Measurements from ENCODE around the gene DACT3. TPM values are rescaled to one million over a fixed set of nuclear protein-coding genes. Genes with fewer than 3 reads are reported as not detected.

The DACT3 gene, protein sequence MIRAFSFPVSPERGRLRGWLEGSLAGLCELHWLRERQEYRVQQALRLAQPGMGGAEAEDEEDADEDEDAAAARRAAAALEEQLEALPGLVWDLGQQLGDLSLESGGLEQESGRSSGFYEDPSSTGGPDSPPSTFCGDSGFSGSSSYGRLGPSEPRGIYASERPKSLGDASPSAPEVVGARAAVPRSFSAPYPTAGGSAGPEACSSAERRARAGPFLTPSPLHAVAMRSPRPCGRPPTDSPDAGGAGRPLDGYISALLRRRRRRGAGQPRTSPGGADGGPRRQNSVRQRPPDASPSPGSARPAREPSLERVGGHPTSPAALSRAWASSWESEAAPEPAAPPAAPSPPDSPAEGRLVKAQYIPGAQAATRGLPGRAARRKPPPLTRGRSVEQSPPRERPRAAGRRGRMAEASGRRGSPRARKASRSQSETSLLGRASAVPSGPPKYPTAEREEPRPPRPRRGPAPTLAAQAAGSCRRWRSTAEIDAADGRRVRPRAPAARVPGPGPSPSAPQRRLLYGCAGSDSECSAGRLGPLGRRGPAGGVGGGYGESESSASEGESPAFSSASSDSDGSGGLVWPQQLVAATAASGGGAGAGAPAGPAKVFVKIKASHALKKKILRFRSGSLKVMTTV
- polyA plus RNA-seq (2012; rRNA removed), result 9.5 and 10.6 TPM in 2 replicates
- 6.9 and 8.6 TPM in 2 replicates for polyA plus RNA-seq (2012; cell fraction: cytosol; rRNA removed)
- polyA plus RNA-seq (2012; cell fraction: nucleus; rRNA removed), result 7.0 and 8.3 TPM in 2 replicates

DNA sequence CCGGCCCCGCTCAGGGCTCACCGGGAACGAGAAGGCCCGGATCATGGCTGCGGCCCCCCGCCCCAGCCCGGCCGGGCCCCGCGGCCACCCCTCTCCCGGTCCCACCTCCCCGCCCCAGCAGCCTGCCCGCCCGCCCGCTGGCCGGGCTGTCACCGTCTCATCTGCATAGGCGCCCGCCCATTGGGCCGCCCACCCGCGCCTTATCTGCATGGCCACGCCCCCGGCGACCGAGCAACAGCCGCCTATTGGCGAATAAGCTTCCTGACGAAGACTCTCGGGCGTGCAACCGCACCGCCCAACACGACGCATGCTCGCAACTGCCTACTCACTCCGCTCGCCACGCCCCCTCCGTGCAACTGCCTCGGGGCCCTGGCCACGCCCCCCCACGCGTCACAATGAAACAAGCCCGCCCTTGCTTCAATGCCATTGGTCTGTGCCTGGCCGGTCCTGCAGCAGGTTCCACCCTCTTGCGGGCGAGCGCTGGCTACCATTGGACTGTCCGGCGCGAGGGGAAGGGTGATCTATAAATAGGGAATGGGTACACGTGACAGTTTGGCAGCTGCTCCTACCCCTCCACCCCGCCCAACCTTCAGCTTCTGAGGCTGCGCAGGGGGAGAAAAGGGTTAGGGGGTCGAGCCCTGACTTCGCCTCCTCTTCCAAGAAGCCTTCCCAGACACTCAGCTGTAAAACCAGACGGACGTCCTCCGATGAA, at the start of gene DACT3:
DACT3 (minus strand) TSS at position 163 of the 712 bp plus-strand sequence; CDS start at position 45, 118 bp downstream.
- Histone ChIP-seq H3K27ac (ENCODE audit: low read depth in 2 of 2, low read length in 1 of 2) (peak within 1 kb of the TSS; percentile 52 to 84; a peak in 3 of 4 replicates), H2AFZ (ENCODE audit: low read depth) (peak within 1 kb of the TSS; percentile 84), H3K9ac (peak within 1 kb of the TSS; percentile 56; the same call in 1 of the 2 replicates), H3K9me2 (no peaks in the 10 kb centered on the region), H3K4me2 (peak within 1 kb of the TSS; percentile 90), H4K20me1 (ENCODE audit: insufficient read depth) (peaks cover 5% of the 10 kb centered on the region; the same call in 1 of the 2 replicates), H3K27me3 (ENCODE audit: insufficient read depth) (no peaks in the 10 kb centered on the region), H3K4me1 (ENCODE audit: control insufficient read depth in 1 of 2, insufficient read depth in 2 of 2, low read depth in 1 of 2, low read length in 1 of 2) (peaks cover 0 to 18% of the 10 kb centered on the region in 2 experiments; a peak in 1 of 4 replicates), H3K9me3 (no peaks in the 10 kb centered on the region), H3F3A (replicated peaks; ENCODE audit: insufficient read depth) (peaks cover 17% of the 10 kb centered on the region), H3K4me3 (ENCODE audit: low read depth in 2 of 2, low read length in 1 of 2) (peak within 1 kb of the TSS; percentile 69 to 88), H3K36me3 (replicated peaks in 1 of 2; ENCODE audit: control insufficient read depth in 1 of 2, insufficient read depth in 2 of 2, low read length in 1 of 2) (peaks cover 0 to 3% of the 10 kb centered on the region in 2 experiments), H3K79me2 (ENCODE audit: insufficient read depth) (no peaks in the 10 kb centered on the region; the same call in 1 of the 2 replicates)
- CTCF ChIA-PET, result interaction anchor here (0.5 to 9.5 kb wide), 33 partner anchors 9 to 179 kb away, joined by 3 to 471 read pairs (median 6); partner anchors contain the start of genes CALM3, GNG8 and PTGIR
- POLR2A ChIA-PET, result interaction anchor here (0.9 to 4.0 kb wide), 7 partner anchors 26 to 60 kb away, joined by 4 to 31 read pairs (median 12); partner anchors contain the start of genes CALM3 and GNG8
- WGBS (ENCODE audit: low lambda C conversion rate), result 3% methylated on average over 20 of the region's 61 CpGs
- peak; percentile 96 for DNase-seq
- no peak for TF ChIP-seq JUND (IDR thresholded peaks at IDR 0.05)
- TF ChIP-seq FOXM1 (IDR thresholded peaks at IDR 0.05; ENCODE audit: low read depth), result no peak
- TF ChIP-seq RFX5 (IDR thresholded peaks at IDR 0.05; ENCODE audit: low read length), result peak; percentile 79
- peak; percentile 12 for TF ChIP-seq CHD2 (IDR thresholded peaks at IDR 0.05; ENCODE audit: low read length, partially characterized antibody)
- TF ChIP-seq EP300 (IDR thresholded peaks at IDR 0.05; ENCODE audit: borderline replicate concordance in 1 of 2, low read depth in 1 of 2, low read length in 1 of 2), result no peak
- no peak for TF ChIP-seq TCF12 (IDR thresholded peaks at IDR 0.05)
- TF ChIP-seq, protein P1, sequence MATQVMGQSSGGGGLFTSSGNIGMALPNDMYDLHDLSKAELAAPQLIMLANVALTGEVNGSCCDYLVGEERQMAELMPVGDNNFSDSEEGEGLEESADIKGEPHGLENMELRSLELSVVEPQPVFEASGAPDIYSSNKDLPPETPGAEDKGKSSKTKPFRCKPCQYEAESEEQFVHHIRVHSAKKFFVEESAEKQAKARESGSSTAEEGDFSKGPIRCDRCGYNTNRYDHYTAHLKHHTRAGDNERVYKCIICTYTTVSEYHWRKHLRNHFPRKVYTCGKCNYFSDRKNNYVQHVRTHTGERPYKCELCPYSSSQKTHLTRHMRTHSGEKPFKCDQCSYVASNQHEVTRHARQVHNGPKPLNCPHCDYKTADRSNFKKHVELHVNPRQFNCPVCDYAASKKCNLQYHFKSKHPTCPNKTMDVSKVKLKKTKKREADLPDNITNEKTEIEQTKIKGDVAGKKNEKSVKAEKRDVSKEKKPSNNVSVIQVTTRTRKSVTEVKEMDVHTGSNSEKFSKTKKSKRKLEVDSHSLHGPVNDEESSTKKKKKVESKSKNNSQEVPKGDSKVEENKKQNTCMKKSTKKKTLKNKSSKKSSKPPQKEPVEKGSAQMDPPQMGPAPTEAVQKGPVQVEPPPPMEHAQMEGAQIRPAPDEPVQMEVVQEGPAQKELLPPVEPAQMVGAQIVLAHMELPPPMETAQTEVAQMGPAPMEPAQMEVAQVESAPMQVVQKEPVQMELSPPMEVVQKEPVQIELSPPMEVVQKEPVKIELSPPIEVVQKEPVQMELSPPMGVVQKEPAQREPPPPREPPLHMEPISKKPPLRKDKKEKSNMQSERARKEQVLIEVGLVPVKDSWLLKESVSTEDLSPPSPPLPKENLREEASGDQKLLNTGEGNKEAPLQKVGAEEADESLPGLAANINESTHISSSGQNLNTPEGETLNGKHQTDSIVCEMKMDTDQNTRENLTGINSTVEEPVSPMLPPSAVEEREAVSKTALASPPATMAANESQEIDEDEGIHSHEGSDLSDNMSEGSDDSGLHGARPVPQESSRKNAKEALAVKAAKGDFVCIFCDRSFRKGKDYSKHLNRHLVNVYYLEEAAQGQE (IDR thresholded peaks at IDR 0.05; ENCODE audit: low read depth, low read length), result no peak
- no peak for TF ChIP-seq RAD21 (IDR thresholded peaks at IDR 0.05; ENCODE audit: low read length)
- no peak for TF ChIP-seq RCOR1 (IDR thresholded peaks at IDR 0.05; ENCODE audit: low read length)
- TF ChIP-seq MXI1 (IDR thresholded peaks at IDR 0.05; ENCODE audit: low read depth, low read length), result peak; percentile 87
- TF ChIP-seq, protein P2, sequence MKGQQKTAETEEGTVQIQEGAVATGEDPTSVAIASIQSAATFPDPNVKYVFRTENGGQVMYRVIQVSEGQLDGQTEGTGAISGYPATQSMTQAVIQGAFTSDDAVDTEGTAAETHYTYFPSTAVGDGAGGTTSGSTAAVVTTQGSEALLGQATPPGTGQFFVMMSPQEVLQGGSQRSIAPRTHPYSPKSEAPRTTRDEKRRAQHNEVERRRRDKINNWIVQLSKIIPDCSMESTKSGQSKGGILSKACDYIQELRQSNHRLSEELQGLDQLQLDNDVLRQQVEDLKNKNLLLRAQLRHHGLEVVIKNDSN (IDR thresholded peaks at IDR 0.05; ENCODE audit: borderline replicate concordance, low read depth), result peak; percentile 86
- TF ChIP-seq POLR2AphosphoS5 (IDR thresholded peaks at IDR 0.05; ENCODE audit: low read depth, low read length), result no peak
- TF ChIP-seq, protein P3, sequence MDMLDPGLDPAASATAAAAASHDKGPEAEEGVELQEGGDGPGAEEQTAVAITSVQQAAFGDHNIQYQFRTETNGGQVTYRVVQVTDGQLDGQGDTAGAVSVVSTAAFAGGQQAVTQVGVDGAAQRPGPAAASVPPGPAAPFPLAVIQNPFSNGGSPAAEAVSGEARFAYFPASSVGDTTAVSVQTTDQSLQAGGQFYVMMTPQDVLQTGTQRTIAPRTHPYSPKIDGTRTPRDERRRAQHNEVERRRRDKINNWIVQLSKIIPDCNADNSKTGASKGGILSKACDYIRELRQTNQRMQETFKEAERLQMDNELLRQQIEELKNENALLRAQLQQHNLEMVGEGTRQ (IDR thresholded peaks at IDR 0.05; ENCODE audit: borderline replicate concordance, low read depth, low read length), result peak; percentile 66; the same call in 1 of the 2 replicates
- no peak for TF ChIP-seq SMC3 (IDR thresholded peaks at IDR 0.05; ENCODE audit: low read depth, low read length)
- TF ChIP-seq, protein P4, sequence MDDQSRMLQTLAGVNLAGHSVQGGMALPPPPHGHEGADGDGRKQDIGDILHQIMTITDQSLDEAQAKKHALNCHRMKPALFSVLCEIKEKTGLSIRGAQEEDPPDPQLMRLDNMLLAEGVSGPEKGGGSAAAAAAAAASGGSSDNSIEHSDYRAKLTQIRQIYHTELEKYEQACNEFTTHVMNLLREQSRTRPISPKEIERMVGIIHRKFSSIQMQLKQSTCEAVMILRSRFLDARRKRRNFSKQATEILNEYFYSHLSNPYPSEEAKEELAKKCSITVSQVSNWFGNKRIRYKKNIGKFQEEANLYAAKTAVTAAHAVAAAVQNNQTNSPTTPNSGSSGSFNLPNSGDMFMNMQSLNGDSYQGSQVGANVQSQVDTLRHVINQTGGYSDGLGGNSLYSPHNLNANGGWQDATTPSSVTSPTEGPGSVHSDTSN (IDR thresholded peaks at IDR 0.05), result 0 out of 2 replicates have a peak, but pooled peaks have one; percentile 4
- no peak for TF ChIP-seq GATA2 (CRISPR knock-in tag; IDR thresholded peaks at IDR 0.05)
- TF ChIP-seq NRF1 (IDR thresholded peaks at IDR 0.05; ENCODE audit: low read depth, low read length), result peak; percentile 66
- TF ChIP-seq, protein P5, sequence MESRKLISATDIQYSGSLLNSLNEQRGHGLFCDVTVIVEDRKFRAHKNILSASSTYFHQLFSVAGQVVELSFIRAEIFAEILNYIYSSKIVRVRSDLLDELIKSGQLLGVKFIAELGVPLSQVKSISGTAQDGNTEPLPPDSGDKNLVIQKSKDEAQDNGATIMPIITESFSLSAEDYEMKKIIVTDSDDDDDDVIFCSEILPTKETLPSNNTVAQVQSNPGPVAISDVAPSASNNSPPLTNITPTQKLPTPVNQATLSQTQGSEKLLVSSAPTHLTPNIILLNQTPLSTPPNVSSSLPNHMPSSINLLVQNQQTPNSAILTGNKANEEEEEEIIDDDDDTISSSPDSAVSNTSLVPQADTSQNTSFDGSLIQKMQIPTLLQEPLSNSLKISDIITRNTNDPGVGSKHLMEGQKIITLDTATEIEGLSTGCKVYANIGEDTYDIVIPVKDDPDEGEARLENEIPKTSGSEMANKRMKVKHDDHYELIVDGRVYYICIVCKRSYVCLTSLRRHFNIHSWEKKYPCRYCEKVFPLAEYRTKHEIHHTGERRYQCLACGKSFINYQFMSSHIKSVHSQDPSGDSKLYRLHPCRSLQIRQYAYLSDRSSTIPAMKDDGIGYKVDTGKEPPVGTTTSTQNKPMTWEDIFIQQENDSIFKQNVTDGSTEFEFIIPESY (IDR thresholded peaks at IDR 0.05; ENCODE audit: borderline replicate concordance, low read depth), result no peak
- peak; percentile 70; the same call in 1 of the 2 replicates for TF ChIP-seq MEF2A (IDR thresholded peaks at IDR 0.05; ENCODE audit: borderline replicate concordance, low read depth)

All from SK-N-SH (cell line).